Cardiac muscle cell (in vitro differentiated cells and primary cell): Measurements from ENCODE around the gene KCNC3. TPM values are rescaled to one million over a fixed set of nuclear protein-coding genes. Genes with fewer than 3 reads are reported as not detected.

ENCODE experiments used
- DNase-seq, 2 donors: peaks; one replicate each; pipeline versions ENCODE4 v3.0.0 to v3.0.0-alpha.2; 2010 to 2017; ENCODE audit warnings: low read depth in 1 of 2, low spot score in 1 of 2
- H3K27ac ChIP-seq: fragments of 200-600 bp; sonication (generic); 2 replicates; pipeline ENCODE4 v1.5.1; 2016
- H3K27me3 ChIP-seq: fragments of 200-600 bp; sonication (generic); 2 replicates; pipeline ENCODE4 v1.6.0; 2016; ENCODE audit warnings: control low read depth
- H3K36me3 ChIP-seq: fragments of 200-600 bp; sonication (generic); 2 replicates; pipeline ENCODE4 v1.5.1; 2016; ENCODE audit warnings: control low read depth
- H3K4me1 ChIP-seq: fragments of 200-600 bp; sonication (generic); 2 replicates; pipeline ENCODE4 v1.8.1; 2017; ENCODE audit warnings: low read depth, mild to moderate bottlenecking, mixed run types
- H3K4me3 ChIP-seq: fragments of 200-600 bp; sonication (generic); 2 replicates; pipeline ENCODE4 v1.5.1; 2016; ENCODE audit warnings: mild to moderate bottlenecking
- H3K9me3 ChIP-seq: fragments of 200-600 bp; sonication (generic); 2 replicates; pipeline ENCODE4 v1.5.1; 2017; ENCODE audit warnings: low read depth, mild to moderate bottlenecking, control low read depth
- polyA plus RNA-seq: library from polyadenylated mRNA; unstranded; fragments of >200 nt; fragmentation: Nextera tagmentation; extraction: Ambion mirVana; gene quantifications from 2 replicates; pipeline ENCODE4 v1.2.1, GENCODE V29; 2016
- total RNA-seq: library from RNA; depleted of rRNA; stranded (reverse); fragments of >200 nt; gene quantifications from 2 replicates; pipeline ENCODE4 v1.2.3, GENCODE V29; 2016
- TF ChIP-seq, protein P1 (sequence below): IDR thresholded peaks from 2 replicates; pipeline ENCODE4 v1.5.1; 2012; ENCODE audit warnings: low read depth, mild to moderate bottlenecking, low read length

Gene KCNC3
- total and polyA plus RNA-seq, 2 experiments from 2014 or later: 6.9 to 8.2 TPM

DNA sequence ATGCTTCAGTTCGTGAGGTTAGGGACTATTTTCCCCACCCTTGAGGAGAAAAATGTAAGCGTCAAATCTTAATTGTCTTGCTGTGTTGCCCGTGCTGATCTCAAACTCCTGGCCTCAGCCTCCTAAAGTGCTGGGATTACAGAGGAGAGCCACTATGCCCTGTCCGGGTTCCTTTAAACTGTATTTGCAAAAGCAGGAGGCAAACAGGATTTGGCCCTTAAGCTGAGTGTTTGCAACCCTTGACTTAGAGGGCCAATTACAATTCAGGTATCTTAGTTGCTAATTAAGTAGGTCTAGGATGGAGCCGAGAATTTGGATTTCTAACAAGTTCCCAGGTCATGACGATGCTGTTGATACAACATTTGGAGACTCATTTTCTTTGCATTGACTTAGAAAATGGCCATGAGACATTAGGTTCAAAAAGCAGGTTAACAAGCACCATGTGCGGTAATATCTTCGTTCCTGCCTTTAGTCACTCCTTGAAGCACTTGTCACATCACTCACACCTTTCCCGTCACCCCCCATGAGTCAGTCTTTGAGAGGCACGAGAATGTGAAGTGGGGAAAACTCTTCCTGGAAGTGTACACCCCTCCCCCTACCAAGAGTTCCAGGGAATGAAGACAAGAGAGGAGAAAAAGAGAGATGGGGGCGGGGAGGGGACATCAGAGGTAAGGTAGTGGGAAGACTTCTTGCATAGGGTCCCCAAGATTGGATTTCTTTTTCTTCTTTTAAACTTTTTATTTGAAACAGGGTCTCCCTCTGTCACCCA, 33.7 kb upstream of the KCNC3 start:
- H3K4me1 ChIP-seq: peaks cover 14% of the 10 kb centered on the region
- TF ChIP-seq, protein P1, sequence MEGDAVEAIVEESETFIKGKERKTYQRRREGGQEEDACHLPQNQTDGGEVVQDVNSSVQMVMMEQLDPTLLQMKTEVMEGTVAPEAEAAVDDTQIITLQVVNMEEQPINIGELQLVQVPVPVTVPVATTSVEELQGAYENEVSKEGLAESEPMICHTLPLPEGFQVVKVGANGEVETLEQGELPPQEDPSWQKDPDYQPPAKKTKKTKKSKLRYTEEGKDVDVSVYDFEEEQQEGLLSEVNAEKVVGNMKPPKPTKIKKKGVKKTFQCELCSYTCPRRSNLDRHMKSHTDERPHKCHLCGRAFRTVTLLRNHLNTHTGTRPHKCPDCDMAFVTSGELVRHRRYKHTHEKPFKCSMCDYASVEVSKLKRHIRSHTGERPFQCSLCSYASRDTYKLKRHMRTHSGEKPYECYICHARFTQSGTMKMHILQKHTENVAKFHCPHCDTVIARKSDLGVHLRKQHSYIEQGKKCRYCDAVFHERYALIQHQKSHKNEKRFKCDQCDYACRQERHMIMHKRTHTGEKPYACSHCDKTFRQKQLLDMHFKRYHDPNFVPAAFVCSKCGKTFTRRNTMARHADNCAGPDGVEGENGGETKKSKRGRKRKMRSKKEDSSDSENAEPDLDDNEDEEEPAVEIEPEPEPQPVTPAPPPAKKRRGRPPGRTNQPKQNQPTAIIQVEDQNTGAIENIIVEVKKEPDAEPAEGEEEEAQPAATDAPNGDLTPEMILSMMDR: no peak
- no peaks in the 10 kb centered on the region for H3K36me3 ChIP-seq
- no peaks in the 10 kb centered on the region for H3K9me3 ChIP-seq
- H3K27ac ChIP-seq: peak overlapping the region; percentile 60
- no peak overlapping the region for H3K4me3 ChIP-seq
- H3K27me3 ChIP-seq: no peaks in the 10 kb centered on the region
- DNase-seq: peak in 1 of 2 donors; percentile 63

GRCh38 chr19:50362030-50362412, 32.8 kb upstream of the KCNC3 start:
- no peak for DNase-seq
- Histone ChIP-seq H3K27ac (no peak overlapping the region), H3K36me3 (no peaks in the 10 kb centered on the region), H3K4me3 (no peak overlapping the region), H3K27me3 (no peaks in the 10 kb centered on the region), H3K9me3 (no peaks in the 10 kb centered on the region), H3K4me1 (peaks cover 14% of the 10 kb centered on the region)
- TF ChIP-seq, protein P1: no peak

DNA sequence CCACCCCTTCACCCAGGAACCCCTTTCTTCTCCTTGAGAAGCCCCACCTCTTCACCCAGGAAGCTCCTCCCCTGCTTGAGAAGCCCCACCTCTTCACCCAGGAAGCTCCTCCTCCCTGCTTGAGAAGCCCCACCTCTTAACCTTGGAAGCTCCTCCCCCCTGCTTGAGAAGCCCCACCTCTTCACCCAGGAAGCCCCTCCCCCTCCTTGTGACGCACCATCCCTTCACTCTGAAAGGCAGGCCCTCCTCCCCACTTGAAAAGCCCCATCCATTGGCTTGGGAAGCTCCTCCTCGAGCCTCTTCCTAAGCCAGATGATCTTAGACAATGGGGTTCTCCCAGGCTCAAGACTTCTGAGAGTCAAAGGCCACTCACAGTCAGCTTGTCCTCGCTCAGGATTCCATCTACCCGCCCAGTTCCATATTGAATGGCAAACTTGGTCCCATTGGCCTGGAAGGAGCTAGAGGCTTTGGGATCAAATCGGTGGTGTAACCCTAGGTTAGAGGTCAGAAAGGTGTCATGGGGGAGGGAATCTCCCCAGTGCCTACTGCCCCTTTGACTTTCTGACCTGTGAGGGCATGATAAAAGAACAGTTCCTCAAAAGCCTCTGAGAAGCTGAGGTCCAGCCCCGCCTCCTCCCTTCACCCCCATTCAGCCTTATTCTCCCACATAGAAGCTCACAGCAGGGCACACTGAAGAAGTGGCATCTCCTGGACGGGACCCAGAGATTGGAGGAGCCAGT, 32.3 kb upstream of the KCNC3 start:
- Histone ChIP-seq H3K4me1 (peaks cover 14% of the 10 kb centered on the region), H3K9me3 (no peaks in the 10 kb centered on the region), H3K4me3 (no peak overlapping the region), H3K27ac (no peak overlapping the region), H3K36me3 (no peaks in the 10 kb centered on the region), H3K27me3 (no peaks in the 10 kb centered on the region)
- no peak for DNase-seq
- TF ChIP-seq, protein P1: no peak

- Histone ChIP-seq H3K4me3 (no peak overlapping the region), H3K27me3 (no peaks in the 10 kb centered on the region), H3K9me3 (no peaks in the 10 kb centered on the region), H3K27ac (no peak overlapping the region), H3K36me3 (no peaks in the 10 kb centered on the region), H3K4me1 (peaks cover 14% of the 10 kb centered on the region)
- no peak for DNase-seq
- TF ChIP-seq, protein P1: no peak
These were observed 30.2 kb upstream of the KCNC3 start for GRCh38 chr19:50359328-50359818.

DNA sequence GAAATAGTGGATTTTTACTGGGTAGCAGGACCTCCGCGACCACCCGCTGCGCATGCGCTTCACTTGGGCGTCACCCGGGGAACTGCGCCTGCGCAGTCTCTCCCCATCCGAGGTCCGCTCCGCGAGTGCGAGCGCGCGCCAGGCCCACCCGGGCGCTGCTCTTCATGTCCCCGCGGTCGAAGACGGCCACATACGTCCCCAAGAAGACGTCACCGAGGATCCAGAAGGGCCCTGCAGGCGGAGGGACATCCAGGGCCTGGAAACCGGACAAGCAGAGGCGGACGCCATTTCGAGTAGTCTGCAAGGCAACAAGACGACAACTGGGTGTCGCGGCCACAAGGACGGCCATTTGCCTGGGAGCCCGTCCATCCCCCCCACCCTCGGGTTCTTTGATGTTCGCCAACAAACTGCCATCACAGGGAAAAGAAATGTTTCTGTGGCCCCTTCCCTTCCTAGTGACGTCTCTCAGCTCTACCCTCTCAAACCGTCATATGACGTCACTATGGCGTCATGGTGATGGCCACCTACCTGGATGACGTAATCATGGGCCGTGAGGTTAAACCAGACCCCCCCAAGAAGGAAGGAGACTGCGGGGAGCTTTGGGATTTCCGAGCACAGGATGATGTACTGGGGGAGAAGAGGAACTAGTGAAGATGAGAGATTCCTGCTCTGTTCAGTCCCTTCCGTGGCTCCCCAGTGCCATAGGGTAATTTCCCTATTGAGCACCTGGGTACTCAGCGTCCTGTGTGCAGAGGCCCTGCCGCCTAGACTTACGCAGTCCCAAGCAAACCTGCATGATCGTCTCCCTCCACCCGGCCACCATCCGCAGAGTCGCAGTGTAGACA, 29.5 kb upstream of the KCNC3 start:
- Histone ChIP-seq H3K27me3 (no peaks in the 10 kb centered on the region), H3K4me1 (peaks cover 14% of the 10 kb centered on the region), H3K4me3 (no peak overlapping the region), H3K36me3 (no peaks in the 10 kb centered on the region), H3K27ac (no peak overlapping the region), H3K9me3 (no peaks in the 10 kb centered on the region)
- TF ChIP-seq, protein P1: no peak
- peak in 1 of 2 donors; percentile 69 for DNase-seq
